ENCODE data around the gene DENND5B.
A peak's percentile ranks its signal among the peaks of the same experiment; 100 is the strongest.

DENND5B gene

GRCh38 chr12:31369712-31370521 is 221.0 kb downstream of the DENND5B start:
- DNase-seq = no peak

- no peak for DNase-seq
Observed at GRCh38 chr12:31368666-31369361, 222.1 kb downstream of the DENND5B start.

- no peak for DNase-seq
Observed at GRCh38 chr12:31366104-31366621, 224.8 kb downstream of the DENND5B start.

- no peak for DNase-seq
Observed at GRCh38 chr12:31363831-31364230, 227.1 kb downstream of the DENND5B start.

GRCh38 chr12:31363416-31363809 is 227.5 kb downstream of the DENND5B start:
- no peak for DNase-seq

- DNase-seq = peak; percentile 21
Observed at GRCh38 chr12:31362759-31363415, 228.0 kb downstream of the DENND5B start.

GRCh38 chr12:31362115-31362758 is 228.7 kb downstream of the DENND5B start:
- DNase-seq = no peak

- DNase-seq = no peak
Observed at GRCh38 chr12:31361730-31362114, 229.2 kb downstream of the DENND5B start.

GRCh38 chr12:31355747-31356107 is 235.2 kb downstream of the DENND5B start:
- no peak for DNase-seq

- no peak for DNase-seq
Observed at GRCh38 chr12:31353750-31354708, 236.9 kb downstream of the DENND5B start.

GRCh38 chr12:31346267-31346666 is 244.7 kb downstream of the DENND5B start:
- DNase-seq = no peak

GRCh38 chr12:31343139-31343538 is 247.8 kb downstream of the DENND5B start:
- DNase-seq = no peak

GRCh38 chr12:31342286-31342685 is 248.7 kb downstream of the DENND5B start:
- DNase-seq = no peak

GRCh38 chr12:31339831-31340622 is 250.9 kb downstream of the DENND5B start:
- no peak for DNase-seq

- no peak for DNase-seq
Observed at GRCh38 chr12:31337952-31338351, 253.0 kb downstream of the DENND5B start.
